HS-5 (cell line): ENCODE results near the gene SNX24.
A peak's percentile ranks its signal among the peaks of the same experiment; 100 is the strongest.
"Not testable (repeated sequence)": the region's sequence is repeated elsewhere in the genome, so short reads cannot be mapped to it uniquely, and the experiment has no call there.

Experiments
- DNase-seq: peaks from one replicate; pipeline ENCODE4 v3.0.0-alpha.2; 2012; ENCODE audit warnings: low read depth

The SNX24 gene

GRCh38 chr5:122967625-122968024 lies 122.2 kb downstream of the SNX24 start:
- no peak for DNase-seq

- not testable (repeated sequence) for DNase-seq
Observed at GRCh38 chr5:122968056-122968455, 122.6 kb downstream of the SNX24 start.

GRCh38 chr5:122971333-122971732 lies 125.9 kb downstream of the SNX24 start:
- DNase-seq, result no peak

- DNase-seq, result peak; percentile 46
Observed at GRCh38 chr5:122972877-122973276, 127.5 kb downstream of the SNX24 start.

GRCh38 chr5:122973759-122974158 lies 128.3 kb downstream of the SNX24 start:
- DNase-seq, result not testable (repeated sequence)

- DNase-seq, result not testable (repeated sequence)
Observed at GRCh38 chr5:122974251-122974650, 128.8 kb downstream of the SNX24 start.

- no peak for DNase-seq
Observed at GRCh38 chr5:122977319-122977718, 131.9 kb downstream of the SNX24 start.

GRCh38 chr5:122978068-122978467 lies 132.7 kb downstream of the SNX24 start:
- no peak for DNase-seq

- no peak for DNase-seq
Observed at GRCh38 chr5:122978644-122979297, 133.4 kb downstream of the SNX24 start.

- DNase-seq, result no peak
Observed at GRCh38 chr5:122981846-122982245, 136.4 kb downstream of the SNX24 start.

- no peak for DNase-seq
Observed at GRCh38 chr5:122982376-122982775, 137.0 kb downstream of the SNX24 start.

- no peak for DNase-seq
Observed at GRCh38 chr5:122984425-122984824, 139.0 kb downstream of the SNX24 start.

GRCh38 chr5:122985006-122985700 lies 139.7 kb downstream of the SNX24 start:
- DNase-seq, result no peak

GRCh38 chr5:122985954-122986721 lies 140.7 kb downstream of the SNX24 start:
- DNase-seq, result no peak

GRCh38 chr5:122996091-122996490 lies 150.7 kb downstream of the SNX24 start:
- no peak for DNase-seq

- DNase-seq, result no peak
Observed at GRCh38 chr5:122997294-122997693, 151.9 kb downstream of the SNX24 start.

- DNase-seq, result no peak
Observed at GRCh38 chr5:122999947-123000563, 154.6 kb downstream of the SNX24 start.

- no peak for DNase-seq
Observed at GRCh38 chr5:123000731-123001130, 155.3 kb downstream of the SNX24 start.

- DNase-seq, result no peak
Observed at GRCh38 chr5:123001808-123002207, 156.4 kb downstream of the SNX24 start.

GRCh38 chr5:123007182-123007581 lies 161.8 kb downstream of the SNX24 start:
- DNase-seq, result no peak

GRCh38 chr5:123007754-123008153 lies 162.3 kb downstream of the SNX24 start:
- DNase-seq, result no peak

GRCh38 chr5:123012321-123012720 lies 166.9 kb downstream of the SNX24 start:
- DNase-seq, result peak; percentile 4

- no peak for DNase-seq
Observed at GRCh38 chr5:123014689-123015088, 169.3 kb downstream of the SNX24 start.
